ENCODE data around the gene KDM5B.

GRCh38 chr1:202765721-202766120 lies 42.5 kb downstream of the KDM5B start:
- TF ChIP-seq CTCF (IDR thresholded peaks at IDR 0.05), result no peak
- TF ChIP-seq POLR2AphosphoS5 (IDR thresholded peaks at IDR 0.05; ENCODE audit: low read depth, low read length), result no peak
- TF ChIP-seq, protein P1, sequence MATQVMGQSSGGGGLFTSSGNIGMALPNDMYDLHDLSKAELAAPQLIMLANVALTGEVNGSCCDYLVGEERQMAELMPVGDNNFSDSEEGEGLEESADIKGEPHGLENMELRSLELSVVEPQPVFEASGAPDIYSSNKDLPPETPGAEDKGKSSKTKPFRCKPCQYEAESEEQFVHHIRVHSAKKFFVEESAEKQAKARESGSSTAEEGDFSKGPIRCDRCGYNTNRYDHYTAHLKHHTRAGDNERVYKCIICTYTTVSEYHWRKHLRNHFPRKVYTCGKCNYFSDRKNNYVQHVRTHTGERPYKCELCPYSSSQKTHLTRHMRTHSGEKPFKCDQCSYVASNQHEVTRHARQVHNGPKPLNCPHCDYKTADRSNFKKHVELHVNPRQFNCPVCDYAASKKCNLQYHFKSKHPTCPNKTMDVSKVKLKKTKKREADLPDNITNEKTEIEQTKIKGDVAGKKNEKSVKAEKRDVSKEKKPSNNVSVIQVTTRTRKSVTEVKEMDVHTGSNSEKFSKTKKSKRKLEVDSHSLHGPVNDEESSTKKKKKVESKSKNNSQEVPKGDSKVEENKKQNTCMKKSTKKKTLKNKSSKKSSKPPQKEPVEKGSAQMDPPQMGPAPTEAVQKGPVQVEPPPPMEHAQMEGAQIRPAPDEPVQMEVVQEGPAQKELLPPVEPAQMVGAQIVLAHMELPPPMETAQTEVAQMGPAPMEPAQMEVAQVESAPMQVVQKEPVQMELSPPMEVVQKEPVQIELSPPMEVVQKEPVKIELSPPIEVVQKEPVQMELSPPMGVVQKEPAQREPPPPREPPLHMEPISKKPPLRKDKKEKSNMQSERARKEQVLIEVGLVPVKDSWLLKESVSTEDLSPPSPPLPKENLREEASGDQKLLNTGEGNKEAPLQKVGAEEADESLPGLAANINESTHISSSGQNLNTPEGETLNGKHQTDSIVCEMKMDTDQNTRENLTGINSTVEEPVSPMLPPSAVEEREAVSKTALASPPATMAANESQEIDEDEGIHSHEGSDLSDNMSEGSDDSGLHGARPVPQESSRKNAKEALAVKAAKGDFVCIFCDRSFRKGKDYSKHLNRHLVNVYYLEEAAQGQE (IDR thresholded peaks at IDR 0.05; ENCODE audit: insufficient read depth in 1 of 2, low read depth in 2 of 2, low read length in 1 of 2), result no peak
- TF ChIP-seq SIN3A (IDR thresholded peaks at IDR 0.05; ENCODE audit: borderline replicate concordance, insufficient read depth, low read depth, low read length), result no peak

Measured in Panc1 (cell line).